ENCODE results near the gene FBXW8.
A peak's percentile ranks its signal among the peaks of the same experiment; 100 is the strongest.

Gene FBXW8

GRCh38 chr12:117060929-117061305 is 150.2 kb downstream of the FBXW8 start:
- no peak for DNase-seq

DNA sequence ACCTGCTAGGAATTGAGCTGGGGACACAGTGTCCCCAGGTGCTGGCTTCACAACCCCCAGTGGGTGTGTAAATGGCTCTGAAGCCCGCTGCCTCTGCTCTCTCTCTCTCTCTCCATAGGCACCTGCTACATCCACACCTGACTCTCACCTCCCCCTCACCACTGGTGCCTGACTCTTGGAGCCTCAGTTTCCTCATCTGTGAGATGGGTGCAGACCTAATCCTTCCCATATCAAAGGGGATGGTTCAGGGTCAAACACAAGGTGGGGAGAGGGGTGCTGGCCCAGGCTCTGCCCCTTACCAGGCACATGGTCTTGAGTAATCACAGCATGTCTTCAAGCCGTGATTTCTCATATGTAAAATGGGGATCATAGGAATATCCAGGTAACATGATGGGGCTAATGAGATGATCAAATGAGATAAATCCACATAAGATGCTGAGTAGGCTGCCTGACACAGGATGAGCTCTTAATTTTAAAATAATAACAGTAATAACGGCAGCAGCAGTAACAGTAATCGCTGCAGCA is 150.9 kb downstream of the FBXW8 start:
- DNase-seq, result no peak

DNA sequence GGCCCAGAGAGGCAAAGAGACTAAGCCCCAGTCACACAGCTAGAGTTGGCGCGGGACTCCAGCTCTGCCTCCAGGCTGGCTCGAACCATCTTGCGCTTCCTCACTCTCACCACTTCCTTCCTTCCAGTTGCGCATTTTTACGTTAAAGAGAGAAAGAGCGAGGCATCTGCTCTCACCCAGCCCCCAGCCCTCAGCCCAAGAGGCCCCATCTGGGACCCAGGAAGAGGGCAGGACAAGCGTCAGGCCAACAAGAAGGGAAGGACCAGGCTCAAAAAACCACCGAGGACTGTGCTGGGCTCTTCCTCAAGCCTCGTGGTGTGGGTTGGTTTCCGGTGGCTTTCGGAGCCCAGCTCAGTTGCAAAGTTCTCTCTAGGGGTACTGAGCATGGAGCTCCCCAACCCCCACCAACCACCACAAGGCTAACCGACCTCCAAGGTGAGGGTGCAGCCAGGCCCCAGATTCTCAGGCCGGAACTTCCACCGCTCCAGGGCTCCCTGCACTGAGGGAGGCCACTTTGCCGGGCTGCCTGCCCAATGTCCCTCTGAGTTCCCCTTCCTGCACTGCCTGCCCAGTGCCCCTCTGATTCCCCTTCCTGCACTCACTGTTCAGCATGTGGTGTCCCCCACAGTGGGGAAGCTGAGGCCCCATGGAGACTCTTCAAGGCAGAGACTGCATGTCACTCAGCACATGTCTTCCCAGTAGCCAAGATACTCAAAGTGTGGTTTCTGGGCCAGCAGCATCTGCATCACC is 152.6 kb downstream of the FBXW8 start:
- DNase-seq, result no peak

DNA sequence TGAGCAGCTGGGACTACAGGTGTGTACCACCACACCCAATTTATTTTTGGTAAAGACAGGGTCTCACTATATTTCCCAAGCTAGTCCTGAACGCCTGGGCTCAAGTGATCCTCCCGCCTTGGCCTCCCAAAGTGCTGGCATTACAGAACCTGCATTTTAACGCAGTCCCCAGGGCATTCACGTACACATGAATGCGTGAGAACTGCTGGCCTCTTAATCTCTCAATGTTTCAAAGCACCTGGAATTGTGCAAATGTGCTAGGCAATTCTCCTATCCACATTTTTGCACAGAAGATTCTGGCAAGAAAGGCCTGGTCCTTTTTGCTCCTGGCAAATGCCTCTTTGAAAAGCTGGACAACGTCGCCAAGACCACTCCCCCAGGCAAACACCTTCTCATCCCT is 153.3 kb downstream of the FBXW8 start:
- no peak for DNase-seq

DNA sequence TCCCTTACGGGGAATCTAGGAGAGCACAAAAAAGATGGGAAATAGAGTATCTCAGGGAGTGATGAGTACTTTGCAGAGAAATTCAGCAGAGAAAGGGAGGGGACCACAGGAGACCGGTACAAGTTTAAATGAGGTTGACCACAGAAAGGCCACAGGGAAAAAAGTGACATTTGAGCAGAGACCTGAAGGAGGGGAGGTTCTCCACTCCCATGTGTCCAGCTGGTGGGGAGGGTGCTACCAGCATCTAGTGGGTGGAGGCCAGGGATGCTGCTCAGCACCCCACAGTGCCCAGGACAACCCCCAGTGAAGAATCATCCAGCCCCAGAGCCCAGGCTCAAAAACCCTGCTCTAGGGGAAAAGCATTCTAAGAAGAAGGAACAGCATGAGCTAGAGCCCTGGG is 153.8 kb downstream of the FBXW8 start:
- DNase-seq, result no peak

- DNase-seq, result no peak
Observed at GRCh38 chr12:117067016-117067415, 156.3 kb downstream of the FBXW8 start.

DNA sequence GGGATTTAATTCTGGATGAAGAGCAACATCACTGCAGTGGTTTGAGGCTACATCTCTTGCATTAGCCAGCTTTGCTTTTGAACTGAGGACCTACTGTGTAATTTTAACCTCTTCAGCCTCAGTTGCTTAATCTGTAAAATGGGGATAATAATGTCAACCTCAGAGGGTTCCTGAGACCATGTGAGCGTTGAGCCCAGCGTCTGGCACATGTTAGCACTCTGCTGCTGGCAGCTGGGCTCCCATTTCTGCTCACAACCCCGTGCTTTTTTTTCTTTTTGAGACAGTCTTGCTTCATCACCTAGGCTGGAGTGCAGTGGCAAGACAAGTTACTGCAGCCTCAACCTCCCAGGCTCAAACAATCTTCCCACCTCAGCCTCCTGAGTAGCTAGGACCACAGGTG is 156.9 kb downstream of the FBXW8 start:
- DNase-seq, result no peak

- DNase-seq, result no peak
Observed at GRCh38 chr12:117068492-117068891, 157.7 kb downstream of the FBXW8 start.

DNA sequence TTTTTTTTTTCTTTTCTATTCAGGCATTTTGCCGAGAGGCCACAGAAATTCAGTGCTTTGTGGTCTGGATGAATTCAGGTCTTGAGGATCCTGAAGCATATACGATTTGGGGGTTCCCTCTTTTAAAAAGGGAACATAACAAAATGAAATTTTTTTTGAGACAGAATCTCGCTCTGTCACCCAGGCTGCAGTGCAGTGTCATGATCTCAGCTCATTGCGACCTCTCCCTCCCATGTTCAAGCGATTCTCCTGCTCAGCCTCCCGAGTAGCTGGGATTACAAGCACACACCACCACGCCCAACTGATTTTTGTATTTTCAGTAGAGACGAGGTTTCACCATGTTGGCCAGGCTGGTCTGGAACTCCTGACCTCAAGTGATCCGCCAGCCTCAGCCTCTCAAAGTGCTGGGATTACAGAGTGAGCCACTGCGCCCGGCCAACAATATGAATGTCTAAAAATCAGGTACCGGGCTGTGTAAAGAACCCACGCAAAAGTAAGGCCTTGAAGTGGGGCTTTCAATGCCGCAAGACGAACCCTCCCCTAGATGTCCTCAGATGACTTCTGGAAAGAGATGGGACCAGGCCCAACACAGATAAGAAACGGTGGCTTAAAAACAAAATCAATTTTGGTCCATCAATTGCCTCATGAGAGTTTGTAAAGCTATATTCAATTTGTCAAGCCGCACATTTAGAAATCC is 158.5 kb downstream of the FBXW8 start:
- no peak for DNase-seq

DNA sequence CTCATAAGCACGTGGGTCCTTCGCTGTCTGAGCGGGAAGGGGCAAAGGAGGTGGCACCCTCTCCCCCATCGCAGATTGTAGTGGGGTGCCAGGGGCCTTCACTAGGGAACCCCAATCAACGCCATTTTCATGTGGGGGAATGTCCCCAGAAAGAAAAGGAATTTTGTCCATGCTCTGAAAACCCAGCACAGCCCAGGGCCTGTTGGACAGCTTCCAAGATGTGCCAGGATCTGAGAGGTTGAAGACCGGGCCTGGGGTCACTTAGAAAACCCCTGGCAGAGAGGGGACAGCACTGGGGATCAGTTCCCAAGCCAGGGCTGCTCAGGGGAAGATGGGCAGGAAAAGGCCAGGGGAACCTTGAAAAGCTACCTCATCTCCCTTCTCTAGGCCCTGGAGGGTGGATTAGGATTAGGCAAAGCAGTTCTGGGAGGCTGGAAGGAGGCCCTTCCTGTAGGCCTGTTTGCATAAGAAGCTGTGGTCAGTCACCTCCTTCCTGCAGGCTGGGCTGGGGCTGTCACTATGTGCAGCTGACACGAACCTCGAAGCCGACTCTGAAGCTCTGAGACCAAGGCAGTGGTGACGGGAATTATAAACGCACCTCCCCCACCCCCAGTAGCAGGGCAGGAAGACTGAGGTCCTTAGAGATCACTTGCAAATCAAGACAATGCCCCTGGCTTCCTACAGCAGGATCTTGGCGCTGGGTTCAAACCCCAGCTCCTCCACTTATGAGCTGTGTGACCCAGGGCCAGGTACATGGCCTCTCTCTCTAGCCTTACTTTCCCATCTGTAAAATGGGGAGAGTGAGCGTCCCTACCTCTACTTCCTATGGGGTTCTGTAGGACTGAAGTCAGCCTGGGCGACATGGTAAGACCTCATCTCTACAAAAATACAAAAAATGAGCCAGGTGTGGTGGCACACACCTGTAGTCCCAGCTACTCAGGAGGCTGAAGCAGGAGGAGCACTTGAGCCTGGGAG is 159.5 kb downstream of the FBXW8 start:
- no peak for DNase-seq

DNA sequence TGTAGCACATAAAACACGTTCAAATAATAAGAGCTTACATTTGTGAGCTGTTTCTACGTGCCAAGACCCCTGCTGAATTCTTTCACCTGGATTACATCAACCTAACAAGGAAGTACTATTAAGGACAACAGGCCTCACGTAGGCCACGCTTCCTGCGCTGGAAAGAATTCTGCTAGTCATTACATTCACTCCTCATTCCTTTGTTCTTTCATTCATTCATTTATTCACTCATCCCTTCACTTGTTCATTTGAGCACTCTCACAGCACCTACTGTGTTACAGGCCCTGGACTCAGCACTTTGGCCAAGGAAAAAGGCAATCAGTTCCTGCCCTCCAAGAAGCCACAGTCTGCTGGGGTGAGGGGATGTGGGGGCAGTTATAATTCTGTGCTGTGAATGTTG is 160.3 kb downstream of the FBXW8 start:
- no peak for DNase-seq

DNA sequence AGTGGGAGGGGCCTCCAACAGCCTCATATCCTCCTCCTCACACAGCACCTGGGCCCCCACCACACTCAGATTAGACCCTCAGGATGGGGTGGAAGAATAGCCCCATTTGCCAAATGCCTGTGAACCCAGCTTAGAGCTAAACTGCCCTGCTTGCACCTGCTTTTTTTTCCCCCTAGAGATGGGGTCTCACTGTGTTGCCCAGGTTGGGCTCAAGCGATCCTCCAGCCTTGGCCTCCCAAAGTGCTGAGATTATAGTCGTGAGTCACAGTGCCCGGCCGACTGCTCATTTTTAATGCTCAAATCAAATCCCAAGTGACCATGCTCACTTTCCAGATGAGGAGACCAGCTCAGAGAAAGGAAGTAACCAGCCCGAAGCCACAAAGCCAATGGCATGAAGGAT is 161.4 kb downstream of the FBXW8 start:
- no peak for DNase-seq

DNA sequence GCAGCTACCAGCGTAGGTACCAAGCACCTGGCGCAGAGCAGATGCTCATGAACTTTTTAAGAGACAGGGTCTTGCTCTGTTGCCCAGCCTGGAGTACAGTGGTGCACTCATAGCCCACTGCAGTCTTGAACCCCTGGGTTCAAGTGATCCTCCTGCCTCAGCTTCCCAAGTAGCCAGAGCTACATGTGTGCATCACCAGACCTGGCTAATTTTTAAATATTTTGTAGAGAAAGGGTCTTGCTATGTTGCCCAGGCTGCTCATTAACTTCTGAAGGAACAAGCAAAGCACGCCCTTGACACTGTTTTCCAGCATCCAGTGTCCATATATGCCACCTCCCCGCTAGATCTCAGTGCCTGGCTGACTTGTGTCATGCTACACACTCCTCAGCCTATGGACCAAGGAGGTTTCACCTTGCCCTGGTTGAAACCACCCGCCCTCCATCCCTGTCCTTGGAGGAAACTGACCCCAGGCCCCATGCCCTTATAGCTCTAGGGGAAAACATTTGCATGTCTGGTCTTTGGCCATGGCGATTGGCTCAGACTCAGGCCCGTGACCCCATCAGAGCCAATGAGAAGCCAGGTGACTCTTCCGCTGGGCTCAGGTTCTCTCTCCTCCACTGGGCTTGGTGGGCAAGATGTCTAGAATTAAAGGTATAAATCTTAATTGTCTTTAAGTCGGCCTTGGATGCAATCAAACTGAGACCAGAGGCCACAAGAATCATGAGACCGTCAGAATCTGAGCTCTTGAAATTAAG is 162.2 kb downstream of the FBXW8 start:
- no peak for DNase-seq

GRCh38 chr12:117073611-117074010 is 162.9 kb downstream of the FBXW8 start:
- DNase-seq, result no peak

DNA sequence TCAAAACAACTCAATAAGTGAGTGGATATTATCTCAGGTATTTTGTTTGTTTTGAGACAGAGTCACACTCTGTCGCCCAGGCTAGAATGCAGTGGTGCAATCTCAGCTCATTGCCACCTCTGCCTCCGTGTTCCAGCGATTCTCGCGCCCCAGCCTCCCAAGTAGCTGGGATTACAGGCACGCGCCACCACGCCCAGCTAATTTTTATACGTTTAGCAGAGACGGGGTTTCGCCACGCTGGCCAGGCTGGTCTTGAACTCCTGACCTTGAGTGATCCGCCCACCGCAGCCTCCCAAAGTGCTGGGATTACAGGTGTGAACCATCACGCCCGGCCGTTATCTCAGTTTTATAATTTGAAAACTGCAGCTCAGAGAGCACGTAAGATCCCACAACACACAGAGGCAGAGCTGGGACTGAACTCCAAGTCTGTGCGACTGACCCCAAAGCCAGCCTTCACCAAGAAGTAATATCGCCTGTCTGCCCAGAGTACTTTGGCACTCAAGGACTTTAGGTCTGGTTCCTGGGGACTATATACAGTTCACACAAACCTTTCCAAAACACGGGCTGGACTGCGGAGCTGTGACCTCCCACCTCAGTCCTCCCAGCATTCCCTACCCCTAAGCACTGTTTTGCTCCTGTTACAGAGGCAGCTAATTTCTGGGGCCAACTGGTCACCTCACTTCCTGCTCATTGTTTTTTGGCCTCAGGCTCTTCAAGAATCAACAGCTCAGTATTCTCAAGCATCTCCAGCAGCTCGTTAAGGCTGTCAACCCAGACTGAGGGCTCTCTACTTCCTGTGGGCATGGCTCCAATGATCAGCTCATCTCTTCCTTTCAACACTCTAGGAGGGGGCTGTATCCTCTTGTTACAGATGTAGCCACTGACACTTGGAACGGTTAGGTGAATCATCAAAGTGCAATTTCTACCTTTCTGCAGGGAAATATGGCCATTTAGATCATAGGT is 165.9 kb downstream of the FBXW8 start:
- peak; percentile 9 for DNase-seq

GRCh38 chr12:117079487-117079886 is 168.7 kb downstream of the FBXW8 start:
- no peak for DNase-seq

DNA sequence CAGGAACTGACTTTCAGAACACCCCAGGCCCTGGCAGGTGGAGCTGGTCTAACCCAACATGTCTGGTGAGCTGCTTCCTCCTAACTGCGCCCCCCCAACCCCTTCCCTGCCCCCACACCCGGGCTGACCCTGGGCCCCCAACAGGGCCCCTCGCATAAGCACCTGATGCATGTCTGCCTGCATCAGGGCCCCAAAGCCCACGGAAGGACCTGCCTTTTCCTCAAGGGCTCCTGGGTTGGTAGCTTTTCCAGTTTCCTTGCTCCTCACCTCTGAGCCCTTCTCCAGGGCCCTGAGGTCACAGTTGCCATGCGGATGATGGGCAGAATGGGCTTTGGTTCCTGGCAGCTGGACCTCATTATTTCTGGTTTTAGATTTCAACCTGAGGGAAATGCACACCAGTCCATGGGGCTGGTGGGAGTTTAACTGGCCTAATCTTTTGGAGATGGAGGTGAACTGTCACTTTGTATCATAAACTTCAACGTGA is 170.0 kb downstream of the FBXW8 start:
- DNase-seq, result no peak
